Measurements from ENCODE around the gene SLC1A7.

DNA sequence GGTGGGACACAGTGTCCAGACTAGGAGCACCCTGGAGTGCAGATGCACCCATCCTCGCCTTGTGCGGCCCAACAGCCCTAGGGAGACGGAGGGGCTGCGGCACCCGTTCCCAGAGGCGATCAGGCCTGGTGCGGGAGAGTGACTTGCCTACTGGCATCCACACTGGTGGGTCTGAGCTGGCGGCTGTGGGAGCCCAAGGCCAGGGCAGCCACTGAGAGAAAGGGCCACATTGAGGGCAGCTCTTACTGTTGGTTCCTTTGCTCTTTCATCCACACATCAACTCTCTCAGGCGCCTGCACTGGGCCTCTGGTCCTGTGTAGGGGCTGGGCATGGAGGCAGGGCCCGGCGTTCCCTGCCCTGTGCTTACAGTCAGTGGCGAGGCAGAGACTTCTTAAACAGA lies 71.8 kb downstream of the SLC1A7 start:
- TF ChIP-seq TAF1 (IDR thresholded peaks at IDR 0.05; ENCODE audit: low read depth) (no peak), EZH2 (IDR thresholded peaks at IDR 0.05; ENCODE audit: borderline replicate concordance, insufficient read depth, low read length, poor library complexity, severe bottlenecking) (no peak), POLR2AphosphoS5 (IDR thresholded peaks at IDR 0.05) (no peak), EP300 (conservative IDR thresholded peaks at IDR 0.05; ENCODE audit: poor library complexity, severe bottlenecking) (no peak), MXI1 (conservative IDR thresholded peaks at IDR 0.05; ENCODE audit: poor library complexity, severe bottlenecking) (no peak), RAD21 (conservative IDR thresholded peaks at IDR 0.05) (no peak)
- TF ChIP-seq, protein P1, sequence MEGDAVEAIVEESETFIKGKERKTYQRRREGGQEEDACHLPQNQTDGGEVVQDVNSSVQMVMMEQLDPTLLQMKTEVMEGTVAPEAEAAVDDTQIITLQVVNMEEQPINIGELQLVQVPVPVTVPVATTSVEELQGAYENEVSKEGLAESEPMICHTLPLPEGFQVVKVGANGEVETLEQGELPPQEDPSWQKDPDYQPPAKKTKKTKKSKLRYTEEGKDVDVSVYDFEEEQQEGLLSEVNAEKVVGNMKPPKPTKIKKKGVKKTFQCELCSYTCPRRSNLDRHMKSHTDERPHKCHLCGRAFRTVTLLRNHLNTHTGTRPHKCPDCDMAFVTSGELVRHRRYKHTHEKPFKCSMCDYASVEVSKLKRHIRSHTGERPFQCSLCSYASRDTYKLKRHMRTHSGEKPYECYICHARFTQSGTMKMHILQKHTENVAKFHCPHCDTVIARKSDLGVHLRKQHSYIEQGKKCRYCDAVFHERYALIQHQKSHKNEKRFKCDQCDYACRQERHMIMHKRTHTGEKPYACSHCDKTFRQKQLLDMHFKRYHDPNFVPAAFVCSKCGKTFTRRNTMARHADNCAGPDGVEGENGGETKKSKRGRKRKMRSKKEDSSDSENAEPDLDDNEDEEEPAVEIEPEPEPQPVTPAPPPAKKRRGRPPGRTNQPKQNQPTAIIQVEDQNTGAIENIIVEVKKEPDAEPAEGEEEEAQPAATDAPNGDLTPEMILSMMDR (IDR thresholded peaks at IDR 0.05; ENCODE audit: poor library complexity, severe bottlenecking) = no peak
